GM18870 (cell line): ENCODE data around the gene MKNK1.
"Not testable (repeated sequence)": the region's sequence is repeated elsewhere in the genome, so short reads cannot be mapped to it uniquely, and the experiment has no call there.

ENCODE experiments used
- ATAC-seq: cut with Tn5 transposase; IDR thresholded peaks from one replicate; pipeline ENCODE4 v1.9.1; 2021; ENCODE audit warnings: moderate library complexity; ENCODE audit not compliant: unreplicated experiment

MKNK1 gene

GRCh38 chr1:46603858-46604549 lies at the start of gene MKNK1:
MKNK1 (minus strand) TSS chr1:46604268; CDS start chr1:46583327, 20,941 bp downstream.
- peak; percentile 90 for ATAC-seq

GRCh38 chr1:46653405-46653958 lies 49.4 kb upstream of the MKNK1 start:
- ATAC-seq, result no peak

GRCh38 chr1:46652321-46653100 lies 48.4 kb upstream of the MKNK1 start:
- ATAC-seq, result no peak

GRCh38 chr1:46651152-46651551 lies 47.1 kb upstream of the MKNK1 start:
- not testable (repeated sequence) for ATAC-seq

- ATAC-seq, result no peak
Observed at GRCh38 chr1:46650491-46650890, 46.4 kb upstream of the MKNK1 start.

GRCh38 chr1:46649764-46650163 lies 45.7 kb upstream of the MKNK1 start:
- ATAC-seq, result no peak

- ATAC-seq, result no peak
Observed at GRCh38 chr1:46647611-46648010, 43.5 kb upstream of the MKNK1 start.

GRCh38 chr1:46646844-46647243 lies 42.8 kb upstream of the MKNK1 start:
- no peak for ATAC-seq

GRCh38 chr1:46646331-46646730 lies 42.3 kb upstream of the MKNK1 start:
- ATAC-seq, result no peak

- no peak for ATAC-seq
Observed at GRCh38 chr1:46645815-46646214, 41.7 kb upstream of the MKNK1 start.

- ATAC-seq, result no peak
Observed at GRCh38 chr1:46643368-46643775, 39.3 kb upstream of the MKNK1 start.

- ATAC-seq, result no peak
Observed at GRCh38 chr1:46642115-46642680, 38.1 kb upstream of the MKNK1 start.

- ATAC-seq, result no peak
Observed at GRCh38 chr1:46639547-46639946, 35.5 kb upstream of the MKNK1 start.

- ATAC-seq, result no peak
Observed at GRCh38 chr1:46638921-46639320, 34.9 kb upstream of the MKNK1 start.

GRCh38 chr1:46637444-46638083 lies 33.5 kb upstream of the MKNK1 start:
- no peak for ATAC-seq

- ATAC-seq, result no peak
Observed at GRCh38 chr1:46635205-46635604, 31.1 kb upstream of the MKNK1 start.

GRCh38 chr1:46630719-46631118 lies 26.7 kb upstream of the MKNK1 start:
- ATAC-seq, result no peak

- ATAC-seq, result no peak
Observed at GRCh38 chr1:46623743-46624644, 19.9 kb upstream of the MKNK1 start.

GRCh38 chr1:46622344-46622743 lies 18.3 kb upstream of the MKNK1 start:
- ATAC-seq, result no peak

- ATAC-seq, result no peak
Observed at GRCh38 chr1:46621930-46622329, 17.9 kb upstream of the MKNK1 start.
